GM23248 (cell line): Measurements from ENCODE around the gene SMIM13.

ENCODE experiments used
- EZH2 ChIP-seq: fragments of 200-600 bp; sonication (generic); IDR thresholded peaks from 2 replicates; pipeline ENCODE4 v1.6.1; 2018; ENCODE audit warnings: antibody characterized with exemption, mild to moderate bottlenecking; ENCODE audit not compliant: insufficient read depth, poor library complexity, severe bottlenecking
- EZH2phosphoT487 ChIP-seq: fragments of 200-600 bp; sonication (generic); IDR thresholded peaks from 2 replicates; pipeline ENCODE4 v1.6.1; 2018; ENCODE audit warnings: antibody characterized with exemption, moderate library complexity, mild to moderate bottlenecking, low read depth; ENCODE audit not compliant: insufficient read depth

GRCh38 chr6:11136809-11137208 is 43.2 kb downstream of the SMIM13 start:
- TF ChIP-seq EZH2, result no peak
- TF ChIP-seq EZH2phosphoT487, result no peak
